ENCODE measurements around the gene PIK3CD. TPM values are rescaled to one million over a fixed set of nuclear protein-coding genes. Genes with fewer than 3 reads are reported as not detected.
A peak's percentile ranks its signal among the peaks of the same experiment; 100 is the strongest.
"Not testable (repeated sequence)": the region's sequence is repeated elsewhere in the genome, so short reads cannot be mapped to it uniquely, and the experiment has no call there.

PIK3CD gene
- total RNA-seq, 1 donor from 2014 or later = 13.3 TPM

- no peak for DNase-seq
These were observed 3.5 kb downstream of the PIK3CD start for GRCh38 chr1:9654834-9655723.

GRCh38 chr1:9655836-9656235 lies 4.3 kb downstream of the PIK3CD start:
- DNase-seq = no peak

- no peak for DNase-seq
These were observed 6.0 kb downstream of the PIK3CD start for GRCh38 chr1:9657521-9658032.

GRCh38 chr1:9658199-9658598 lies 6.7 kb downstream of the PIK3CD start:
- no peak for DNase-seq

- DNase-seq = no peak
These were observed 7.8 kb downstream of the PIK3CD start for GRCh38 chr1:9659328-9659727.

GRCh38 chr1:9663257-9663656 lies 11.7 kb downstream of the PIK3CD start:
- DNase-seq = no peak

GRCh38 chr1:9665193-9665592 lies 13.7 kb downstream of the PIK3CD start:
- no peak for DNase-seq

- no peak for DNase-seq
These were observed 16.5 kb downstream of the PIK3CD start for GRCh38 chr1:9668080-9668479.

GRCh38 chr1:9670085-9670484 lies 18.6 kb downstream of the PIK3CD start:
- no peak for DNase-seq

- DNase-seq = no peak
These were observed 20.0 kb downstream of the PIK3CD start for GRCh38 chr1:9671377-9672140.

- no peak for DNase-seq
These were observed 20.9 kb downstream of the PIK3CD start for GRCh38 chr1:9672444-9672843.

GRCh38 chr1:9675393-9675792 lies 23.9 kb downstream of the PIK3CD start:
- DNase-seq = no peak

- not testable (repeated sequence) for DNase-seq
These were observed 24.6 kb downstream of the PIK3CD start for GRCh38 chr1:9676128-9676527.

GRCh38 chr1:9676815-9677393 lies 25.4 kb downstream of the PIK3CD start:
- DNase-seq = no peak

GRCh38 chr1:9680091-9680490 lies 28.6 kb downstream of the PIK3CD start:
- no peak for DNase-seq

GRCh38 chr1:9680828-9681227 lies 29.3 kb downstream of the PIK3CD start:
- no peak for DNase-seq

GRCh38 chr1:9684801-9685200 lies 33.3 kb downstream of the PIK3CD start:
- no peak for DNase-seq

- DNase-seq = no peak
These were observed 35.8 kb downstream of the PIK3CD start for GRCh38 chr1:9687120-9687873.

GRCh38 chr1:9687874-9688582 lies 36.5 kb downstream of the PIK3CD start:
- no peak for DNase-seq

- DNase-seq = no peak
These were observed 37.1 kb downstream of the PIK3CD start for GRCh38 chr1:9688599-9688998.

GRCh38 chr1:9689011-9689706 lies 37.6 kb downstream of the PIK3CD start:
- DNase-seq = peak; percentile 34

Measured in occipital lobe (tissue), 2 donors.